NCI-H345 treated with DMSO at 0.1 percent for 48 hours (cell line): Measurements from ENCODE around the gene IKZF4.
"Not testable (repeated sequence)": the region's sequence is repeated elsewhere in the genome, so short reads cannot be mapped to it uniquely, and the experiment has no call there.

Source experiments
- DNase-seq: peaks from one replicate; lab custom pipeline; 2025; ENCODE audit not compliant: unreplicated experiment; lab: John Stamatoyannopoulos, UW

IKZF4 gene

GRCh38 chr12:56020423-56021184, at the start of gene IKZF4:
Gene IKZF4 (plus strand): TSS chr12:56021043. CDS start chr12:56021494, 451 bp downstream.
- DNase-seq, result no peak

DNA sequence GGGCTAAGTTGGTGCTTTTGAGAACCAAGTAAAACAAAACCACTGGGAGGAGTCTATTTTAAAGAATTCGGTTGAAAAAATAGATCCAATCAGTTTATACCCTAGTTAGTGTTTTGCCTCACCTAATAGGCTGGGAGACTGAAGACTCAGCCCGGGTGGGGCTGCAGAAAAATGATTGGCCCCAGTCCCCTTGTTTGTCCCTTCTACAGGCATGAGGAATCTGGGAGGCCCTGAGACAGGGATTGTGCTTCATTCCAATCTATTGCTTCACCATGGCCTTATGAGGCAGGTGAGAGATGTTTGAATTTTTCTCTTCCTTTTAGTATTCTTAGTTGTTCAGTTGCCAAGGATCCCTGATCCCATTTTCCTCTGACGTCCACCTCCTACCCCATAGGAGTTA, 48.8 kb upstream of the IKZF4 start:
- no peak for DNase-seq

DNA sequence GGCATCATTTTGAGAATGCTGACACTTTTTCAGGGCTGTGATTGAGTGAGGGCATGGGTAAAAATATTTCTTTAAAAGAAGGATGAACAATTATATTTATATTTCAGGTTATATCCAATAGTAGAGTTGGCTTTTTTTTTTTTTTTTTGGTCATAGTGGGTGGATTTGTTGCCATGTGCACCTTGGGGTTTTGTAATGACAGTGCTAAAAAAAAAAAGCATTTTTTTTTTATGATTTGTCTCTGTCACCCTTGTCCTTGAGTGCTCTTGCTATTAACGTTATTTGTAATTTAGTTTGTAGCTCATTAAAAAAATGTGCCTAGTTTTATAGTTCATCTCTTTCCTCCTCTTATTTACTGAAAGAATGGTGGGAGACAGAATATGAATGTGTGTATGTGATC, 48.4 kb upstream of the IKZF4 start:
- no peak for DNase-seq

GRCh38 chr12:55972911-55973598, 47.8 kb upstream of the IKZF4 start:
- DNase-seq, result no peak

DNA sequence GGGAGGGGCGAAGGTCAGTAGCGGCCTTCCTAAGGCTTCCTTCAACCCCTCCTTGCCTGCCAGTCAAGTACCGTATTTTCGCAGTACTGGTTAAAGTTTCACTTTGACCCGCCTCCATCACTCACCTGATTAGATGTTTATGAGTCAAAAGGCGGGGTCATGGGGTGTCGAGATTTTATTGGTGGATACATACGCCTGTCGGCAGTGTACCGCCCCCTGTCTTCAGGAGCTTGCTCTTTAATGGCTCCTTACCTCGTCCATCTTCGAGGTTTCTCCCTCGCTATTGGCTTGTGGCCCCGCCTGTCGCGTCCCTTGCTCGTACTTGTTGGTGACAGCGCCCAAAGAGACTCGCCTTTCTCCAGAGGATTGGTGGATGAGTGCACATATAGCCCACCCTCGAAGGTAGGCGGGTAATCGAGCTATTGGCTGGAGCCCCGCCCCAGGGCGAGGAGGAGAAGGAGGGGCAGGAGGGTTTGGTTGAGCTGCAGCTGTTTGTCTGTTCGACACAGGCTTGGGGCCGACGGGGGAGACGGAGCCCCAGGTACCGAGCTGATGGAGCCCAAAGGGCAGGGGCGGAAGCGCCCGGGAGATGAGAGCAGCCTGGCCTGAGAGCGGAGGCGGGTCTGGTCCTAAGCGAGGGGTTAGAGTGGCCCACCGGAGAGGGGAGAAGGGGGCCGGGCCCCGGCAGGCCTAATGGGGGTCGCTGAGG, 47.1 kb upstream of the IKZF4 start, which contains the start of gene RAB5B:
Gene RAB5B, plus strand, starts transcription at position 480 of the 709 bp plus-strand sequence. CDS start 12,883 bp downstream, outside the sequence.
- peak; percentile 100 for DNase-seq

DNA sequence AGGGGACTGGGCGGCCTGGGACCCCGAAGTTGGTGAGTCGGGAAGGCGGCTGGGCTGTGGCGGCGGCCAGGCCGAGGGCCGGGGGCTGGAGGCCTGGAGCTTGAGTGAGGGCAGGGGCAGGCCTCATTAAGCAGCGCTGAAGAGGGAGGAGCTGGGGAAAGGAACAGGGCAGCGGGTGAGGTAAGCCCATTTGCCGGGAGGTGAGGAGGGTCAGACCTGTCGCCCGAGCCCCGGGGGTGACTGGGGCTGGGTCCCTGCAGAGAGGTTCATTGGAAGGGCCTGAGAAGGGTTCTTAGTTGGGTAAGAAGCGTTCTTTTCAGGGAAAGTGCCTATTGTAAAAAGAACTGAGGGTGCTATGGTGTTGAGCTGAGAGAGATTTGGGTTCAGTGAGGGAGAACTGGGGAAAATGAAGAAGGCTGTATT, 46.5 kb upstream of the IKZF4 start:
- DNase-seq, result peak; percentile 36

DNA sequence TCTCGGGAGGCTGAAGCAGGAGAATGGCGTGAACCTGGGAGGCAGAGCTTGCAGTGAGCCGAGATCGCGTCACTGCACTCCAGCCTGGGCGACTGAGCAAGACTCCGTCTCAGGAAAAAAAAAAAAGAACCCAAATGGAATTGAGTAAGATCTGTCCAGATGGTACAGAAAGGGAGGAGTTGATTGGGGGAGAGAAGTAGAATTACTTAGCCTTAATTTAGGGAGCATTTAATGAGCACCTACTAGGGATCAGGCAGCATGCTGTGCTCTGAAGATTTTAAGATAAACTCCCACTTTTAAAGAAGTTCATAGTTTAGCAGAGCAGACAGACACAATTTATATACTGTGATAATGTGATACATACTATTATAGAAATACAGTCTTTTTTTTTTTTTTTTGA, 42.5 kb upstream of the IKZF4 start:
- DNase-seq, result no peak

GRCh38 chr12:55979069-55979468, 41.8 kb upstream of the IKZF4 start:
- DNase-seq, result no peak

DNA sequence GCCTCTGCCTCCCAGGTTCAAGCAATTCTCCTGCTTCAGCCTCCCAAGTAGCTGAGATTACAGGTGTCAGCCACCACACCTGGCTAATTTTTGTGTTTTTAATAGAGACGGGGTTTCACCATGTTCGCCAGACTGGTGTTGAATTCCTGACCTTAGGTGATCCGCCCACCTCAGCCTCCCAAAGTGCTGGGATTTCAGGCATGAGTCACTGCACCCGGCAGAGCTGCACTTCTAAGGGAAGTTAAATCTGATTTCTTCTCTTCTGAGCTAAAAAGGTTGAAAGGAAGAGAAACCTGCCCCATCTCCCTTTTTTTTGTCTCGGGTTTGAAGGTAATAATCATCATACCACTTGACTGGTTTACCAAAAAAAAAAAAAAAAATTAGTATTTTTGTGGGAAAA, 39.0 kb upstream of the IKZF4 start:
- not testable (repeated sequence) for DNase-seq

- DNase-seq, result no peak
Measured at GRCh38 chr12:55982319-55982936, 38.4 kb upstream of the IKZF4 start.

- DNase-seq, result no peak
Measured at GRCh38 chr12:55983232-55983842, 37.5 kb upstream of the IKZF4 start.

DNA sequence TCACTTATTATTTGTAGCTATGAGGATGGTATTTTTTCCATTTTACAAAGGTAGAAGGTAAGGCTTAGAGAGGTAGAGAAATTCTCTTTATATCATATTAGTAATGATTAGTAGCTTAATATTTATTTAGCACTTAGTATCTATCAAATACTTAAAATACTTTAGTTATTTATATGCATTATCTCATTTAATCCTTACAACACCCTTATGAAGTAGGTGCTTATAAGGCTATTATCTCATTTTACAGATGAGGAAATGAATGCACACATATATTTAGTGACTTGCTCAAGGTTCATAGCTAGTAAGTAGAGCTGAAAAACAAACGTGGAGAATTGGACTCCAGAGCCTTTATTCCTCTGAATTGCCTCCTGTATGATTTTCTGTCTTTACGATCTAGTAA, 36.0 kb upstream of the IKZF4 start:
- DNase-seq, result no peak

- no peak for DNase-seq
Measured at GRCh38 chr12:55985341-55985740, 35.5 kb upstream of the IKZF4 start.

- not testable (repeated sequence) for DNase-seq
Measured at GRCh38 chr12:55985976-55986375, 34.9 kb upstream of the IKZF4 start.

DNA sequence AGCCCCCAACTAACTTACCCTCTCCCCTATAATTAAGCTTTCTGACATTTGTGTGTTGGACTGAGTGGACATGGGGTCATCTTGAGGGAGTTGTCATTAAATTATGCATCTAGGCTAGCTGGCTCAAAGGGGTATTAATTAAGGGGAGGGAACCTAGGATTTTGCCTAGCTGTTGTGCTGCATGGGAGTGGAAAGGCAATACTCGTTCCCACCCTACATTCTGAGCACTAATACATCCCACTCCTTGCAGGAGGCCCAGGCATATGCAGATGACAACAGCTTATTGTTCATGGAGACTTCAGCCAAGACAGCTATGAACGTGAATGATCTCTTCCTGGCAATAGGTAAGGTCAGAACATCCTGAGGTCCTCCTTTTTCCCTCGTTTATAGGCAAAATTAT, 29.7 kb upstream of the IKZF4 start:
- DNase-seq, result no peak

GRCh38 chr12:55993230-55993853, 27.5 kb upstream of the IKZF4 start:
- no peak for DNase-seq

DNA sequence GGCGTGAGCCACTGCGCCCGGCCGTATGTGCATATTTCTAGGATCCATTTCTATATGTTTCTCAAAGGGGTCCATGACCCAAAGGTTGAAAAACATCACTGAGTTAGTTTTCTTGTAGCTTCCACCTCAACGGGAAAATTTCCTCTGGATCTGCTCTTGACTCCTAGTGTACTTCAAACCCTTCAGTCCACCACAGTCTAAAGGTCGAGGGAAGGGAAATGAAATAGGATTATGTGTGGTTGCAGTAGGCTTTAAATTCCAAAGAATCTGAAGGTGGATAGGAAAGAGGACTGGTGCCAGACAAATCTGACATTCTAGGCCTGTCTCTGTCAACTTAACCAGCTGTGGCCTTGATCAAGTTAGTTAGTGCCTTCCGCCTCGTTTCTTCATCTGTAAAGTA, 25.5 kb upstream of the IKZF4 start:
- DNase-seq, result no peak

DNA sequence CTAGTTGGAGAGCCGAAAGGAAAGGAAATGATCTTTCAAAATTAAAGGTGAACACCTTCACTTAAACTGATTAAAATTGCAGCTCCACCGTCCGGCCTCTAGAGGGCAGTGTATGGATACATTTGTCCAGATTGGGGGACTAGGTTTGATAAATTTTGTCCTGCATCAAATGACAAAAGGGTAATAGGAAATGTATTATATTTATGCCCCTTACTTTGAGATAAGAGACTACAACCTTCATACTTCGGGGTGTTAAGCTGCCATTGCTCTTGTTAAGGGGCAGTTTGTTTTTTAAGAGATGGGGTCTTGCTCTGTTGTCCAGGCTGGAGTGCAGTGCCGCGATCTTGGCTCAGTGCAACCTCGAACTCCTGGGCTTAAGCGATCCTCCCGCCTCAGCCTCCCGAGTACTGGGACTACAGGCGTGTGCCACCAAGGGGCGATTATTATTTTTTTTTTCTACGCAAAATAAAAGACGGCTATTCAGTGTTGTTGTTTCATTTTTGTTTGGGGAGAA, 24.6 kb upstream of the IKZF4 start:
- DNase-seq, result peak; percentile 69

GRCh38 chr12:55996715-55997534, 23.9 kb upstream of the IKZF4 start, which contains the start of gene SUOX:
Gene SUOX (plus strand): TSS chr12:55997276. CDS start chr12:56002222, 4,946 bp downstream.
- DNase-seq, result peak; percentile 72
